IMR-90 (cell line): ENCODE measurements around the gene NUP50. TPM values are rescaled to one million over a fixed set of nuclear protein-coding genes. Genes with fewer than 3 reads are reported as not detected.
A peak's percentile ranks its signal among the peaks of the same experiment; 100 is the strongest.

Source experiments
- ATAC-seq: fragments of 200-7000 bp; cut with Tn5 transposase; 2 replicates; pipeline ENCODE4 v1.9.1; 2020; ENCODE audit warnings: low read depth, mild to moderate bottlenecking, moderate library complexity
- BruUV-seq: library from RNA; stranded (reverse); fragments of 400-500 nt; replicated peaks from 2 replicates; lab custom pipeline; 2021; lab: Mats Ljungman, UMichigan
- CTCF ChIA-PET: fragments of 300-600 bp; formaldehyde crosslinking; extraction: SDS; loops from one replicate; lab custom pipeline; 2021; ENCODE audit warnings: antibody characterized with exemption; lab: Yijun Ruan, JAX
- POLR2A ChIA-PET: fragments of 300-600 bp; sonication (Branson Sonifier 250); formaldehyde crosslinking; loops from one replicate; lab custom pipeline; 2022; ENCODE audit warnings: antibody characterized with exemption; ENCODE audit not compliant: unreplicated experiment; lab: Charles Lee
- DNase-seq: peaks from one replicate; pipeline ENCODE4 v3.0.0; 2013
- H2AFZ ChIP-seq: replicated peaks from 2 replicates; pipeline ENCODE3; 2013; ENCODE audit warnings: low read length, mild to moderate bottlenecking; ENCODE audit not compliant: poor library complexity
- H2AK5ac ChIP-seq: 2 replicates; pipeline ENCODE4 v1.6.1; 2013; ENCODE audit warnings: low read depth, low read length, inconsistent platforms
- H2AK9ac ChIP-seq: replicated peaks from 2 replicates; pipeline ENCODE3; 2013; ENCODE audit warnings: mild to moderate bottlenecking, low read depth, low read length, moderate library complexity; ENCODE audit not compliant: poor library complexity
- H2BK120ac ChIP-seq: 2 replicates; pipeline ENCODE4 v1.6.1; 2013; ENCODE audit warnings: low read depth, low read length, inconsistent platforms
- H2BK15ac ChIP-seq: 3 replicates; pipeline ENCODE4 v1.6.1; 2013; ENCODE audit warnings: low read depth, low read length, inconsistent platforms
- H2BK20ac ChIP-seq: 2 replicates; pipeline ENCODE4 v1.6.1; 2013; ENCODE audit warnings: low read depth, mild to moderate bottlenecking, inconsistent platforms, low read length, moderate library complexity
- H2BK5ac ChIP-seq: 2 replicates; pipeline ENCODE4 v1.6.1; 2013; ENCODE audit warnings: mild to moderate bottlenecking, low read depth, low read length, inconsistent platforms; ENCODE audit not compliant: poor library complexity, severe bottlenecking
- H3K14ac ChIP-seq: replicated peaks from 2 replicates; pipeline ENCODE4 v1.6.1; 2013; ENCODE audit warnings: low read depth, low read length, inconsistent platforms
- H3K18ac ChIP-seq: 2 replicates; pipeline ENCODE4 v1.6.1; 2013; ENCODE audit warnings: low read depth, low read length, control low read depth
- H3K23ac ChIP-seq: 2 replicates; pipeline ENCODE4 v1.6.1; 2013; ENCODE audit warnings: low read depth, low read length, inconsistent platforms
- H3K27ac ChIP-seq: 2 replicates; pipeline ENCODE4 v1.5.1; 2013; ENCODE audit warnings: mild to moderate bottlenecking, control low read depth, low read length; ENCODE audit not compliant: insufficient read depth
- H3K27me3 ChIP-seq: 2 replicates; pipeline ENCODE4 v1.6.1; 2013; ENCODE audit warnings: low read length; ENCODE audit not compliant: control insufficient read depth, insufficient read depth
- H3K36me3 ChIP-seq: 2 replicates; pipeline ENCODE4 v1.6.1; 2013; ENCODE audit warnings: low read length, mixed read lengths; ENCODE audit not compliant: control insufficient read depth, insufficient read depth
- H3K4ac ChIP-seq: 2 replicates; pipeline ENCODE4 v1.6.1; 2013; ENCODE audit warnings: low read depth, low read length, inconsistent platforms
- H3K4me1 ChIP-seq: 2 replicates; pipeline ENCODE4 v1.6.1; 2013; ENCODE audit warnings: low read length, mixed read lengths; ENCODE audit not compliant: control insufficient read depth, insufficient read depth
- H3K4me2 ChIP-seq: 2 replicates; pipeline ENCODE4 v1.6.1; 2013; ENCODE audit warnings: low read depth, mild to moderate bottlenecking, control low read depth, low read length, moderate library complexity
- H3K4me3 ChIP-seq: 2 replicates; pipeline ENCODE4 v1.5.1; 2013; ENCODE audit warnings: low read depth, mild to moderate bottlenecking, control low read depth, low read length, moderate library complexity; ENCODE audit not compliant: insufficient read depth
- H3K56ac ChIP-seq: 2 replicates; pipeline ENCODE4 v1.6.1; 2013; ENCODE audit warnings: low read length, inconsistent platforms; ENCODE audit not compliant: insufficient read depth; ENCODE audit errors: extremely low read depth
- H3K79me1 ChIP-seq, 2 experiments: 2 replicates each; pipeline ENCODE4 v1.6.1; 2013; ENCODE audit warnings: low read length in 2 of 2, inconsistent platforms in 1 of 2, low read depth in 1 of 2
- H3K9ac ChIP-seq: 2 replicates; pipeline ENCODE4 v1.6.1; 2013; ENCODE audit warnings: low read depth, low read length, control low read depth
- H3K9me1 ChIP-seq: 2 replicates; pipeline ENCODE4 v1.6.1; 2013; ENCODE audit warnings: low read length, inconsistent platforms; ENCODE audit not compliant: insufficient read depth
- H3K9me3 ChIP-seq: 2 replicates; pipeline ENCODE4 v1.6.1; 2013; ENCODE audit warnings: low read length; ENCODE audit not compliant: control insufficient read depth, insufficient read depth
- H4K20me1 ChIP-seq: 2 replicates; pipeline ENCODE4 v1.6.1; 2013; ENCODE audit warnings: low read length, inconsistent platforms; ENCODE audit not compliant: insufficient read depth
- H4K5ac ChIP-seq: 2 replicates; pipeline ENCODE4 v1.6.1; 2013; ENCODE audit warnings: mild to moderate bottlenecking, low read depth, low read length, control low read depth
- H4K8ac ChIP-seq, 2 experiments: 2 replicates each; pipeline ENCODE4 v1.6.1; 2013; ENCODE audit warnings: low read depth in 2 of 2, low read length in 2 of 2, control low read depth in 1 of 2, inconsistent platforms in 1 of 2
- H4K91ac ChIP-seq: 2 replicates; pipeline ENCODE4 v1.6.1; 2013; ENCODE audit warnings: low read depth, low read length, inconsistent platforms; ENCODE audit not compliant: insufficient read depth
- BHLHE40 ChIP-seq: fragments of 150-350 bp; IDR thresholded peaks from 2 replicates; pipeline ENCODE4 v1.6.1; 2016; ENCODE audit warnings: mild to moderate bottlenecking, low read depth, low read length
- CEBPB ChIP-seq: IDR thresholded peaks from 2 replicates; pipeline ENCODE4 v1.6.1; 2012; ENCODE audit warnings: low read depth, low read length, improper control_type of control experiment
- CTCF ChIP-seq: conservative IDR thresholded peaks from 2 replicates; pipeline ENCODE4 v1.5.1; 2012; ENCODE audit warnings: mild to moderate bottlenecking, low read depth, low read length, improper control_type of control experiment
- ELK1 ChIP-seq: fragments of 150-350 bp; IDR thresholded peaks from 2 replicates; pipeline ENCODE4 v1.6.1; 2016; ENCODE audit warnings: low read depth, mild to moderate bottlenecking, low read length, moderate library complexity, borderline replicate concordance
- FOS ChIP-seq: fragments of 150-350 bp; IDR thresholded peaks from 2 replicates; pipeline ENCODE4 v1.6.1; 2016; ENCODE audit warnings: low read depth, low read length
- MAZ ChIP-seq: IDR thresholded peaks from 2 replicates; pipeline ENCODE4 v1.6.1; 2012; ENCODE audit warnings: low read depth, mild to moderate bottlenecking, low read length, improper control_type of control experiment, moderate library complexity, borderline replicate concordance
- RAD21 ChIP-seq: IDR thresholded peaks from 2 replicates; pipeline ENCODE4 v1.6.1; 2012; ENCODE audit warnings: low read length, improper control_type of control experiment
- RCOR1 ChIP-seq: IDR thresholded peaks from 2 replicates; pipeline ENCODE4 v1.6.1; 2012; ENCODE audit warnings: mild to moderate bottlenecking, low read length, improper control_type of control experiment; ENCODE audit not compliant: insufficient replicate concordance
- SMC3 ChIP-seq: fragments of 150-350 bp; IDR thresholded peaks from 2 replicates; pipeline ENCODE4 v1.6.1; 2016; ENCODE audit warnings: low read depth, mild to moderate bottlenecking, antibody characterized with exemption, low read length, moderate library complexity
- WGBS, 2 experiments: methylation state at CpG; one replicate each; pipeline versions ENCODE4 v1.1.5 to v1.1.7; 2013; ENCODE audit warnings: missing lambda C conversion rate in 2 of 2; ENCODE audit not compliant: insufficient read length in 1 of 2; ENCODE audit errors: extremely low coverage in 2 of 2; 5-methylcytosine and 5-hydroxymethylcytosine counted together
- dilution Hi-C: fragments of 300-500 bp; cut with HindIII; formaldehyde crosslinking; loops from one replicate; pipeline ENCODE4 v1.14.3; 2018; ENCODE audit warnings: low sequenced_read_pairs; ENCODE audit not compliant: unreplicated experiment
- in situ Hi-C: fragments of 300-500 bp; cut with MboI; formaldehyde crosslinking; loops from 3 replicates; pipeline ENCODE4 v1.14.3; 2019; ENCODE audit warnings: low sequenced_read_pairs, inconsistent platforms, mixed read lengths
- intact Hi-C: fragments of 100-400 bp; cut with micrococcal nuclease; formaldehyde crosslinking; loops from 2 replicates; pipeline ENCODE4 v1.10.0; 2022
- polyA plus RNA-seq, 3 experiments: library from polyadenylated mRNA; depleted of rRNA; stranded (reverse); fragments of >200 nt; gene quantifications; 2 replicates each; pipeline ENCODE4 v1.2.3, GENCODE V29; 2012; ENCODE audit warnings: low replicate concordance in 1 of 3
- total RNA-seq: library from RNA; depleted of rRNA; stranded (reverse); fragments of >200 nt; gene quantifications from 2 replicates; pipeline ENCODE4 v1.2.3, GENCODE V29; 2012

NUP50 gene
- total and polyA plus RNA-seq, 2 of the 4 experiments (the other 2 are of a cell fraction): 12.8 to 65.4 TPM

- H2BK5ac ChIP-seq: peak overlapping the region; percentile 15
- no peaks in the 10 kb centered on the region for H3K27me3 ChIP-seq
- in situ Hi-C loops: no loop called here
- no peak overlapping the region for H2BK20ac ChIP-seq
- H3K4me1 ChIP-seq: peaks cover 19% of the 10 kb centered on the region
- ATAC-seq (peak; percentile 36), DNase-seq (peak; percentile 67)
- H3K9ac ChIP-seq: no peak overlapping the region
- H3K9me3 ChIP-seq: no peaks in the 10 kb centered on the region
- dilution Hi-C loops: no loop called here
- H3K4me3 ChIP-seq: no peak overlapping the region
- H4K5ac ChIP-seq: no peak overlapping the region
- BruUV-seq: no TSS peak
- no peak overlapping the region; the same call in 1 of the 2 replicates for H3K4me2 ChIP-seq
- no peak overlapping the region for H2BK15ac ChIP-seq
- no peak overlapping the region for H2BK120ac ChIP-seq
- intact Hi-C loops: no loop called here
- WGBS, 2 experiments: 86% methylated on average over 3 of the region's 3 CpGs; no CpG with 5 or more reads in 1 of the 2 experiments
- H3K56ac ChIP-seq: no peak overlapping the region
- ChIA-PET CTCF (no interaction called here), POLR2A (no interaction called here)
- no peak overlapping the region for H2AK5ac ChIP-seq
- no peaks in the 10 kb centered on the region; the same call in 1 of the 2 replicates for H4K20me1 ChIP-seq
- no peak overlapping the region for H2AK9ac ChIP-seq
- peaks cover 33 to 73% of the 10 kb centered on the region in 2 experiments for H3K79me1 ChIP-seq
- no peak overlapping the region for H3K27ac ChIP-seq
- H4K91ac ChIP-seq: no peak overlapping the region
- no peak overlapping the region for H3K4ac ChIP-seq
- 0 out of 2 replicates have a peak overlapping the region, but pooled peaks have one; percentile 14 for H3K14ac ChIP-seq
- peak; percentile 99 for TF ChIP-seq RCOR1
- no peak for TF ChIP-seq CEBPB
- no peak; the same call in 1 of the 2 replicates for TF ChIP-seq BHLHE40
- no peak for TF ChIP-seq MAZ
- TF ChIP-seq ELK1: no peak
- peak; percentile 47; the same call in 1 of the 2 replicates for TF ChIP-seq FOS
- no peak for TF ChIP-seq RAD21
- no peak for TF ChIP-seq SMC3
- no peak for TF ChIP-seq CTCF
- H3K9me1 ChIP-seq: peaks cover 21% of the 10 kb centered on the region
- H3K23ac ChIP-seq: peak overlapping the region; percentile 2; the same call in 1 of the 2 replicates
- H2AFZ ChIP-seq: no peak overlapping the region
- H3K18ac ChIP-seq: peak overlapping the region; percentile 14; the same call in 1 of the 2 replicates
- no peak overlapping the region for H4K8ac ChIP-seq
- peaks cover 13% of the 10 kb centered on the region for H3K36me3 ChIP-seq
Observed at GRCh38 chr22:45154383-45154782, 9.3 kb upstream of the NUP50 start.
